ENCODE measurements around the gene ZNF276. TPM values are rescaled to one million over a fixed set of nuclear protein-coding genes. Genes with fewer than 3 reads are reported as not detected.

Gene ZNF276
- total and polyA plus RNA-seq, 2 of the 8 experiments (the other 6 are each of a cell fraction or from before 2014, with no cell fraction given) = 6.4 to 9.3 TPM

- no peak overlapping the region for H3K14ac ChIP-seq (ENCODE audit: insufficient read length)
- no peak for FAIRE-seq
- CTCF ChIA-PET (ENCODE audit: partially characterized antibody) = interaction anchor here (1.0 to 1.7 kb wide), 4 partner anchors 12 to 140 kb away, joined by 3 to 6 read pairs (median 4); no protein-coding TSS in a partner anchor
- TF ChIP-seq CTBP2 (IDR thresholded peaks at IDR 0.05; ENCODE audit: borderline replicate concordance, insufficient read depth, insufficient read length, low read length) = no peak
- no peak for TF ChIP-seq MAX (IDR thresholded peaks at IDR 0.05)
- no peak for TF ChIP-seq SP4 (IDR thresholded peaks at IDR 0.05; ENCODE audit: low read length)
- no peak for TF ChIP-seq NANOG (IDR thresholded peaks at IDR 0.05; ENCODE audit: insufficient read depth, low read depth, low read length, poor library complexity, severe bottlenecking)
- TF ChIP-seq KDM5A (IDR thresholded peaks at IDR 0.05; ENCODE audit: low read length) = no peak
- TF ChIP-seq HDAC6 (IDR thresholded peaks at IDR 0.05; ENCODE audit: low read depth, low read length) = no peak
- no peak for TF ChIP-seq JUND (IDR thresholded peaks at IDR 0.05; ENCODE audit: low read length)
- TF ChIP-seq KDM1A (IDR thresholded peaks at IDR 0.05; ENCODE audit: borderline replicate concordance, low read length) = no peak
- TF ChIP-seq RNF2 (IDR thresholded peaks at IDR 0.05; ENCODE audit: borderline replicate concordance, low read depth, low read length, missing control alignments, poor library complexity, severe bottlenecking) = no peak
- TF ChIP-seq SRF (IDR thresholded peaks at IDR 0.05; ENCODE audit: low read depth, low read length) = no peak
- TF ChIP-seq CREB1 (IDR thresholded peaks at IDR 0.05) = no peak
- no peak for TF ChIP-seq YY1 (IDR thresholded peaks at IDR 0.05; ENCODE audit: low read depth, low read length)
- no peak for TF ChIP-seq TAF1 (IDR thresholded peaks at IDR 0.05; ENCODE audit: low read depth, low read length)
- TF ChIP-seq SP1 (IDR thresholded peaks at IDR 0.05; ENCODE audit: low read depth, low read length) = no peak
- no peak for TF ChIP-seq ASH2L (IDR thresholded peaks at IDR 0.05; ENCODE audit: low read length)
Observed at GRCh38 chr16:89770367-89770766, 49.0 kb downstream of the ZNF276 start.

More at GRCh38 chr16:89770367-89770766, 49.0 kb downstream of the ZNF276 start:
- H3K79me1 ChIP-seq (ENCODE audit: low read depth, low read length) = no peaks in the 10 kb centered on the region
- no peak overlapping the region for H2AK5ac ChIP-seq (ENCODE audit: low read depth, low read length)
- H4K8ac ChIP-seq (ENCODE audit: extremely low read depth, insufficient read depth, low read length) = no peak overlapping the region
- no peak overlapping the region for H3K18ac ChIP-seq (ENCODE audit: extremely low read depth, low read length)
- H4K20me1 ChIP-seq (replicated peaks in 1 of 2; ENCODE audit: control insufficient read depth in 1 of 2, insufficient read depth in 2 of 2, low read length in 2 of 2) = peaks cover 0 to 18% of the 10 kb centered on the region in 2 experiments
- H3K56ac ChIP-seq (replicated peaks; ENCODE audit: insufficient read length, low read depth, low read length) = no peak overlapping the region
- H4K5ac ChIP-seq (ENCODE audit: insufficient read length, low read depth, low read length) = no peak overlapping the region
- no peak overlapping the region for H2AFZ ChIP-seq (ENCODE audit: low read length)
- WGBS, 2 experiments (ENCODE audit: extremely low coverage in 1 of 2, insufficient coverage in 1 of 2, insufficient read length in 1 of 2, insufficient replicate concordance in 2 of 2, low coverage in 1 of 2, low lambda C conversion rate in 2 of 2, missing lambda C conversion rate in 1 of 2) = 94% methylated on average over 16 of the region's 16 CpGs; no CpG with 5 or more reads in 1 of the 2 experiments
- no peak overlapping the region for H3K4ac ChIP-seq (replicated peaks; ENCODE audit: insufficient read length, low read depth, low read length)
- no peak overlapping the region for H2BK20ac ChIP-seq (ENCODE audit: low read length)
- no peaks in the 10 kb centered on the region; the same call in 1 of the 2 replicates for H3K23me2 ChIP-seq (ENCODE audit: low read depth, low read length)
- no peaks in the 10 kb centered on the region for H3K79me2 ChIP-seq (ENCODE audit: control insufficient read depth in 1 of 2, insufficient read depth in 2 of 2, low read length in 2 of 2)
- no peak overlapping the region for H2BK12ac ChIP-seq (ENCODE audit: low read depth, low read length)
- no peak for DNase-seq (ENCODE audit: low read depth in 1 of 2, low spot score in 2 of 2)
- H3K9me3 ChIP-seq (ENCODE audit: insufficient read depth in 2 of 2, low read depth in 1 of 2, low read length in 1 of 2) = no peaks in the 10 kb centered on the region
- no peak overlapping the region for H3K27ac ChIP-seq (ENCODE audit: low read depth, low read length)
- no peaks in the 10 kb centered on the region for H3K27me3 ChIP-seq (replicated peaks in 1 of 4; ENCODE audit: control insufficient read depth in 3 of 4, extremely low read depth in 1 of 4, insufficient read depth in 3 of 4, low read length in 3 of 4)
- H4K91ac ChIP-seq (replicated peaks; ENCODE audit: insufficient read length, low read length) = no peak overlapping the region
- no peak overlapping the region for H2BK15ac ChIP-seq (ENCODE audit: low read length)
- H3K4me1 ChIP-seq (replicated peaks in 1 of 4; ENCODE audit: control insufficient read depth in 3 of 4, insufficient read depth in 4 of 4, low read length in 3 of 4) = no peaks in the 10 kb centered on the region
- POLR2A ChIA-PET (ENCODE audit: partially characterized antibody) = interaction anchor here (1.2 to 1.6 kb wide), 3 partner anchors 23 to 53 kb away, joined by 3 to 5 read pairs (median 3); no protein-coding TSS in a partner anchor
- no peak overlapping the region for H3K9ac ChIP-seq (replicated peaks in 1 of 4; ENCODE audit: extremely low read depth in 1 of 4, low read depth in 3 of 4, low read length in 3 of 4)
- H3K4me3 ChIP-seq (ENCODE audit: extremely low read depth in 1 of 4, insufficient read depth in 2 of 4, low read depth in 3 of 4, low read length in 4 of 4) = no peak overlapping the region
- H3K4me2 ChIP-seq (ENCODE audit: insufficient read depth in 1 of 2, low read depth in 2 of 2, low read length in 2 of 2) = no peak overlapping the region
- H3K23ac ChIP-seq (ENCODE audit: insufficient read length) = no peak overlapping the region
- no peak overlapping the region for H2BK120ac ChIP-seq (replicated peaks; ENCODE audit: low read depth, low read length)
- peaks cover 38 to 72% (median 58%) of the 10 kb centered on the region in 4 experiments for H3K36me3 ChIP-seq (ENCODE audit: control insufficient read depth in 2 of 4, insufficient read depth in 4 of 4, low read length in 3 of 4)
- no peak overlapping the region for H2BK5ac ChIP-seq (ENCODE audit: low read depth, low read length)

All from H1 (cell line).